AG04449 (cell line): ENCODE data around the gene TRAF3.

Experiments
- CTCF ChIA-PET: fragments of 350-600 bp; formaldehyde crosslinking; extraction: SDS; loops from one replicate; lab custom pipeline; 2021; ENCODE audit warnings: antibody characterized with exemption; lab: Yijun Ruan, JAX
- POLR2A ChIA-PET: fragments of 400-600, 350-600 bp; formaldehyde crosslinking; extraction: SDS; loops from one replicate; lab custom pipeline; 2020; ENCODE audit warnings: antibody characterized with exemption, inconsistent platforms; lab: Yijun Ruan, JAX
- DNase-seq: peaks from one replicate; pipeline ENCODE4 v3.0.0-alpha.2; 2010; ENCODE audit warnings: low read depth, low spot score
- H3K4me3 ChIP-seq: 2 replicates; pipeline ENCODE4 v1.5.1; 2011; ENCODE audit warnings: low read depth, mild to moderate bottlenecking, control low read depth, low read length
- TF ChIP-seq, protein P1 (sequence below): IDR thresholded peaks from one replicate; pipeline ENCODE4 v1.5.1; 2011; ENCODE audit warnings: mild to moderate bottlenecking, moderate library complexity, low read length, control low read depth, inconsistent platforms; ENCODE audit not compliant: insufficient read depth; ENCODE audit errors: missing control alignments

Gene TRAF3

DNA sequence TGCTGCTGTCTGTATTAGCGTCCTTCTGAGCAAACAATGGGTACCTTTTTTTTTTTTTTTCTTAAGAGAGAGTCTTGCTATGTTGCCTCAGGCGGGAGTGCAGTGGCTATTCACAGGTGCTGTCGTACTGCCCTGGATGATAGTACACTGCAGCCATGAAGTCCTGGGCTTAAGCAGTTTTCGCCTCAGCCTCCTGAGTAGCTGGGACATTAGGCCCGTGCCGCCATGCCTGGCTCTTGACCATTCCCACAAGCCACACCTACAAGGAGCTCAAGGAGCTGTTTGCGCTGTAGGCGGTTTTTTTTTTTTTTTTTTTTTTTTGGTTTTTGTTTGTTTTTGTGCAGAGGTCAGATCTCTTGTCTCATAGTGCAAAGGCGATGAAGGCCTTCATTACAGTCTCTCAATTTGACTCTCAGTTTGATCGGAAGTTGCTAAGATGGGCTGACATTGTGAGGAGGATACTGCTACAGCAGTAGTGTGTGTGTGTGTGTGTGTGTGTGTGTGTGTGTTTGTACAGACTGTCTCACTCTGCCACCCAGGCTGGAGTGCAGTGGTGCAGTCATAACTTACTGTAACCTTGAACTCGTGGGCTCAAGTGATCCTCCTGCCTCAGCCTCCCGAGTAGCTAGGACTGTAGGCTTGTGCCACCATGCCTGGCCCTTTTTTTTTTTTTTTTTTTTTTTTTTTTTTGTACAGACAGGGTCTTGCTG, 34.2 kb downstream of the TRAF3 start:
- H3K4me3 ChIP-seq = no peak overlapping the region
- TF ChIP-seq, protein P1, sequence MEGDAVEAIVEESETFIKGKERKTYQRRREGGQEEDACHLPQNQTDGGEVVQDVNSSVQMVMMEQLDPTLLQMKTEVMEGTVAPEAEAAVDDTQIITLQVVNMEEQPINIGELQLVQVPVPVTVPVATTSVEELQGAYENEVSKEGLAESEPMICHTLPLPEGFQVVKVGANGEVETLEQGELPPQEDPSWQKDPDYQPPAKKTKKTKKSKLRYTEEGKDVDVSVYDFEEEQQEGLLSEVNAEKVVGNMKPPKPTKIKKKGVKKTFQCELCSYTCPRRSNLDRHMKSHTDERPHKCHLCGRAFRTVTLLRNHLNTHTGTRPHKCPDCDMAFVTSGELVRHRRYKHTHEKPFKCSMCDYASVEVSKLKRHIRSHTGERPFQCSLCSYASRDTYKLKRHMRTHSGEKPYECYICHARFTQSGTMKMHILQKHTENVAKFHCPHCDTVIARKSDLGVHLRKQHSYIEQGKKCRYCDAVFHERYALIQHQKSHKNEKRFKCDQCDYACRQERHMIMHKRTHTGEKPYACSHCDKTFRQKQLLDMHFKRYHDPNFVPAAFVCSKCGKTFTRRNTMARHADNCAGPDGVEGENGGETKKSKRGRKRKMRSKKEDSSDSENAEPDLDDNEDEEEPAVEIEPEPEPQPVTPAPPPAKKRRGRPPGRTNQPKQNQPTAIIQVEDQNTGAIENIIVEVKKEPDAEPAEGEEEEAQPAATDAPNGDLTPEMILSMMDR = no peak
- DNase-seq = no peak
- ChIA-PET CTCF (no interaction called here), POLR2A (no interaction called here)

DNA sequence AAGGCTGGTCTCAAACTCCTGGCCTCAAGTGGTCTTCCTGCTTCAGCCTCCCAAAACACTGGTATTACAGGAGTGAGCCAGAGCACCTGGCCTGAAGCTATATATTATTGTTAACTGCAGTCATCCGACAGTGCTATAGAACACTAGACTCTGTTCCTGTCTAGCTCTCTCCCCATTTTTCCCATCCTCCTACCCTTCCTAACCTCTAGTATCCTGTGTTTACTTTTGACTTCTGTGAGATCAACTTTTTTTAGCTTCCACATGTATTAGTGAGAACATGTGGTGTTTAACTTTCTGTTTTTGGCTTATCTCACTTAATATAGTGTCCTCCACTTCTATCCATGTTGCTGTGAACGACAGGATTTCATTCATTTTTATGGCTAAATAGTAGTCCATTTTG, 34.7 kb downstream of the TRAF3 start:
- CTCF ChIA-PET = no interaction called here
- TF ChIP-seq, protein P1 = no peak
- POLR2A ChIA-PET = no interaction called here
- no peak for DNase-seq
- no peak overlapping the region for H3K4me3 ChIP-seq

DNA sequence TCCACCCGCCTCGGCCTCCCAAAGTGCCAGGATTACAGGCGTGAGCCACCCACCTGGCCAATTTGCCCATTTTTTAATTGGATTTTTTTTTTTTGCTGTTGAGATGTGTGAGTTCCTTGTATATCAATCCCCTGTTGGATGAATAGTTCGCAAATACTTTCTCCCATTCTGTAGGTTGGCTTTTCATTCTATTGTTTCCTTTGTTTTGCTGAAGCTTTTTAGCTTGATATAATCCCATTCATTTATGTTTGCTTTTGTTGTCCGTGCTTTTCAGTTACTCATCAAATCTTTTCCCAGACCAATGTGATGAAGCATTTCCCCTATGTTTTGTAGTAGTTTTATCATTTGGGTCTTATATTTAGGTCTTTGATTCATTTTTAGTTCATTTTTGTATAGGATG, 36.4 kb downstream of the TRAF3 start:
- ChIA-PET CTCF (no interaction called here), POLR2A (no interaction called here)
- TF ChIP-seq, protein P1 = no peak
- H3K4me3 ChIP-seq = no peak overlapping the region
- DNase-seq = no peak

DNA sequence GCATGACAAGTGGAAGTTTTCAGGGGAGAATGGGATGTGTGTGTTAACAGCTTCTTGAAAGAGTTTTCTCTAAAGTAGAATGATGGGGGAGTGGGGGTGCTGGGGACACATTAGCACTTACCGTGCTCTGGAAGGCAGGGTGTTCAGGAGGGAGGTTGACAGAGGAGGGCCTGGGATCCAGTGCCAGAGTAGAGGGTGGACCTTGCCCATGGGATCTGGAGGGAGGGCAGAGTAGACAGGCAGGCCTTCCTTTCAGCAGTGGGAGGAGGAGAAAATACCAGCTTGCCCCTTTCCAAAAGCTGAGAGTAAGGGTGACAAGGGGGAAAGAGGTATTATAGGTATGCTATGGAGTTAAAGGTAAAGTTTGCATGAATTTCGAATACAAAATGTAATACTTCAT, 40.1 kb downstream of the TRAF3 start:
- no peak overlapping the region for H3K4me3 ChIP-seq
- TF ChIP-seq, protein P1 = no peak
- POLR2A ChIA-PET = no interaction called here
- CTCF ChIA-PET = interaction anchor here (1.5 kb wide), 1 partner anchor 21 kb away, joined by 3 read pairs; no protein-coding TSS in a partner anchor
- no peak for DNase-seq

DNA sequence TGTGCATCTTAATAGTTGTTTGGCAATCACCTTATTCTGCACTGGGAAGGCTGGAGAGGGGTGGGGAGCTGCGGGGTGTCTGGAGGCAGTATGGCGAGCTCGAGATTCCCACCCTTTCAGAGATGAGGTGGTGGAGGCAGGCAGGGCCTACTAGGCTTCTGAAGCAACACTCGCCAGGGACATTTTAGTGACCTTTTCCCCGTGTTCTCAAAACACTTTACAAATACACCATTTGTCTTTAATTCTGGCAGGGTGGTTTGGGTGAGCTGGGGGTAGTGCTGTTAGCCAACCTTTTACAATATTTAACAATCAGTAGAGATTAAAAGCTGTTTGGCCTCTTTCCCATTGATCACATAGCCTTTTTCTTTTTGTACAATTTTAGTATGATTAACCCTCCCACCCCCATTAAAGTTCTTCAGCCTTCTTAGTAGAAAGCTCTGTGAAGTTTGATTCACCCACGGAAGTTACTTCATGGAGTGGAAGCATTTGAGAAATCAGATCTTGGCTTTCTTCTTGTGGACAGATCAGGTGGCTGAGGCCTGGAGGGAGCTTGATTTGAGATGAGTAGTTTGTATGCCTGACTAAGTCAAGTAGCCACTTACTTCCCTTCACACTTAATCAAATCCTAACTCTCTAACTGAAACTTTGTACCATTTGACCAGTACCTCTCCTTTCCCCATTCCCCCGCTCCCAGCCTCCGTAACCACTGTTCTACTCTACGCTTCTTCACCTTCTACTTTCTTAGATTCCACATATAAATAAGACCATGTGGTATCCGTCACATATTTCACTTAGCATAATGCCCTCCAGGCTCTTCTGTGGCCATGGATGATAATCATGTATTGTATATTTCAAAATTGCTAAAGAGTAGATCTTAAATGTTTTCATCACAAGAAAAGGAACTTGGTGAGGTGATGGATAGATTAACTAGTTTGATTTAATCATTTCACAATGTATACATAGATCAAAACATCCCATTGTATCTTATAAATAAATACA, 41.0 kb downstream of the TRAF3 start:
- TF ChIP-seq, protein P1 = no peak
- CTCF ChIA-PET = interaction anchor here (1.4 to 1.5 kb wide), 2 partner anchors 22 to 224 kb away, joined by 3 to 5 read pairs; no protein-coding TSS in a partner anchor
- DNase-seq = no peak
- POLR2A ChIA-PET = no interaction called here
- no peak overlapping the region for H3K4me3 ChIP-seq

DNA sequence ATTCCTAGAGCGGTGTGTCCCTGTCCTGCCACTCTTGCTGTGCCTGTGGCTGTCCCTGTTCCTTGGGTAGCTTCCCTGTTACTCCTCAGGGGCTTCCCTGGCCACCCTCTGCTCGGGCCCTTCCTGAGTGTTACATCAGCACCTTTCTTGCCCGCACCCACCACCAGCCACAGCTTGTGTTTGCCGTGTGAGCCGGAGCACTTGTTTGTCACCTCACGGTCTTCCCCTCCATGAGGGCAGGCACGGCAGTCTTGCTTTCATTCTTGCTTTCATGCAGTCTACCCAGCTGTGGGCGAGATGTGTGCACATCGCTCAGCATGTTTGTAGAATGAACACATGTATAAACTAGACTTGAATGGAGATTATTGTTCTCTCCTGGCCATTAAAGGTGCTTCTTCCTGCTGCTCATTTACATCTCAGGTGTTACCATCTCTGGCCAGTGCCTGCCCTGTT, 42.0 kb downstream of the TRAF3 start:
- POLR2A ChIA-PET = no interaction called here
- CTCF ChIA-PET = interaction anchor here (1.4 kb wide), 1 partner anchor 225 kb away, joined by 5 read pairs; no protein-coding TSS in a partner anchor
- no peak overlapping the region for H3K4me3 ChIP-seq
- TF ChIP-seq, protein P1 = no peak
- DNase-seq = no peak
